Keratinocyte (primary cell): ENCODE measurements around the gene ASTN2.

Experiments
- CTCF ChIP-seq, 3 experiments: IDR thresholded peaks in 1 of 3; conservative IDR thresholded peaks in 1 of 3; optimal IDR thresholded peaks in 1 of 3; 2 replicates in 2 of 3; 3 replicates in 1 of 3; pipeline versions ENCODE3 to v1.5.1; 2011; ENCODE audit warnings: low read length in 3 of 3, mild to moderate bottlenecking in 3 of 3, moderate library complexity in 2 of 3, control low read depth in 1 of 3, inconsistent platforms in 1 of 3; ENCODE audit not compliant: insufficient read depth in 2 of 3; ENCODE audit errors: extremely low read depth in 1 of 3
- EZH2 ChIP-seq: IDR thresholded peaks from one replicate; pipeline ENCODE4 v1.6.1; 2012; ENCODE audit warnings: inconsistent platforms, mild to moderate bottlenecking, low read length, moderate library complexity

GRCh38 chr9:116674210-116674980 lies 740.5 kb downstream of the ASTN2 start:
- TF ChIP-seq EZH2 (no peak), CTCF (optimal IDR thresholded peaks at IDR 0.05 in 1 of 3, IDR thresholded peaks at IDR 0.05 in 1 of 3, conservative IDR thresholded peaks at IDR 0.05 in 1 of 3; ENCODE audit: extremely low read depth in 1 of 3, insufficient read depth in 2 of 3, low read length in 3 of 3) (no peak)
